ENCODE data around the gene ADGRG6. TPM values are rescaled to one million over a fixed set of nuclear protein-coding genes. Genes with fewer than 3 reads are reported as not detected.

Gene ADGRG6
- total RNA-seq, 1 experiment from 2014 or later: 0.49 TPM

DNA sequence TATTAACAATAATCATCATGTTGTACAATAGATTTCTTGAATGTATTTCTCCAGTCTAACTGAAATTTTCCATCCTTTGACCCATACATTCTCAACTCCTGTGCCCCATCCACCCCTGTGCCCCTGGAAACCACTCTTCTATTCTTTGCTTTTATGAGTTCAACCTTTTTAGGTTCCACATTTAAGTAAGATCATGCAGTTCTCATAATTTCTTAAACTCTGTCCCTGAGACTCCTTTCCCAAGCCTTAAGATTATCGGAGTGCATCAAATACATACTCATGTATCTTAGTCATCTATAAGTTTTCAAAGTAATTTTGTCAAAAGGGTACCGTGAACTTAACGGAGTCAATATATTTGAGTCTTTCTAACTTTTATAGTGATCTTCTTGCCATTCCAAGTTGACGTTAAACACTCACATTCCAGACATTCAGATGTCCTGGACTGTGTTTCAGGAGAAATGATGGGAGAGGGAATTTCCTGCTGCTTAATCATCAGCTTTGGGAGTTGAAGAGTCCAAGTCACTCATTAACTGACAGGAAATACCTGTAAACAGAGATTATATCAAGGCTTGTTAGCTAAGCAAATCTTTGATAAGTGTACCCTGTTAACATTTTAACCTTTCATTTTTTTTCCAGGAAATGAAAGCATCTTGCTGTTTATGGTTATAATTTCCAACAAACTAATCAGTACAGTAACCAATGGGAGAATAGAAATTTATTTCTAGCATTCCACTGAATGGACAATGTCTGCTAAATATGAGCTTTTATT lies 73.3 kb downstream of the ADGRG6 start:
- no peaks in the 10 kb centered on the region for H3K9me3 ChIP-seq (ENCODE audit: low read depth, low read length, poor library complexity, severe bottlenecking)
- no peaks in the 10 kb centered on the region for H3K36me3 ChIP-seq (ENCODE audit: insufficient read depth, low read length, poor library complexity, severe bottlenecking)
- BruUV-seq (replicated peaks): no TSS peak
- intact Hi-C loops (cut with micrococcal nuclease; ENCODE audit: unreplicated experiment): no loop called here
- peaks cover 33% of the 10 kb centered on the region for H3K4me1 ChIP-seq (ENCODE audit: insufficient read depth, low read length, poor library complexity, severe bottlenecking)
- TF ChIP-seq EZH2 (IDR thresholded peaks at IDR 0.05; ENCODE audit: borderline replicate concordance, low read depth, low read length, poor library complexity, severe bottlenecking): no peak
- TF ChIP-seq, protein P1, sequence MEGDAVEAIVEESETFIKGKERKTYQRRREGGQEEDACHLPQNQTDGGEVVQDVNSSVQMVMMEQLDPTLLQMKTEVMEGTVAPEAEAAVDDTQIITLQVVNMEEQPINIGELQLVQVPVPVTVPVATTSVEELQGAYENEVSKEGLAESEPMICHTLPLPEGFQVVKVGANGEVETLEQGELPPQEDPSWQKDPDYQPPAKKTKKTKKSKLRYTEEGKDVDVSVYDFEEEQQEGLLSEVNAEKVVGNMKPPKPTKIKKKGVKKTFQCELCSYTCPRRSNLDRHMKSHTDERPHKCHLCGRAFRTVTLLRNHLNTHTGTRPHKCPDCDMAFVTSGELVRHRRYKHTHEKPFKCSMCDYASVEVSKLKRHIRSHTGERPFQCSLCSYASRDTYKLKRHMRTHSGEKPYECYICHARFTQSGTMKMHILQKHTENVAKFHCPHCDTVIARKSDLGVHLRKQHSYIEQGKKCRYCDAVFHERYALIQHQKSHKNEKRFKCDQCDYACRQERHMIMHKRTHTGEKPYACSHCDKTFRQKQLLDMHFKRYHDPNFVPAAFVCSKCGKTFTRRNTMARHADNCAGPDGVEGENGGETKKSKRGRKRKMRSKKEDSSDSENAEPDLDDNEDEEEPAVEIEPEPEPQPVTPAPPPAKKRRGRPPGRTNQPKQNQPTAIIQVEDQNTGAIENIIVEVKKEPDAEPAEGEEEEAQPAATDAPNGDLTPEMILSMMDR (conservative IDR thresholded peaks at IDR 0.05; ENCODE audit: low read depth, low read length): no peak
- CTCF ChIA-PET: no interaction called here
- H3K4me3 ChIP-seq (ENCODE audit: low read depth, low read length, poor library complexity, severe bottlenecking): no peak overlapping the region
- no peak overlapping the region for H3K27ac ChIP-seq (ENCODE audit: low read depth, low read length, poor library complexity, severe bottlenecking)
- POLR2A ChIA-PET (ENCODE audit: low non-redundant PET): no interaction called here
- peak; percentile 40 for DNase-seq (ENCODE audit: low spot score)
- H3K27me3 ChIP-seq (replicated peaks; ENCODE audit: insufficient read depth, low read depth, low read length, poor library complexity): no peaks in the 10 kb centered on the region

DNA sequence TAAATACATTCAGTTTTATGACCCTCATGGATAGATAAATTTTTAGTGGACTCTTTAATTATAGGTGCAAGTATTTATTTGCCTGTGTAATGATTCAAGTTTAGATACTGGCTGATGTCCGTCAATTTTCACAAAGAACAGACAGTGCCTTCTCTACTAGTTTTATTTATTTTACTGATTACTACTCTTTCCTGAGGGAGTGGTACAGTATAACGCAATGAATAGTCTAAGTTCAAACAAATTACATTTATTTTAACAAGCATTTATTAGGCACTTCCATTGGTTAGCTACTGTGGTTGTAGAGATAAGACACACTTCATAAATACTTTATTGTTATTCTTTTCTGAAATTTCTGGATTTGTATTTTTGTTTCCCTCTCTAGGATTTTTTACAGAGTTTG lies 74.3 kb downstream of the ADGRG6 start:
- H3K27ac ChIP-seq (ENCODE audit: low read depth, low read length, poor library complexity, severe bottlenecking): no peak overlapping the region
- no peaks in the 10 kb centered on the region for H3K27me3 ChIP-seq (replicated peaks; ENCODE audit: insufficient read depth, low read depth, low read length, poor library complexity)
- H3K36me3 ChIP-seq (ENCODE audit: insufficient read depth, low read length, poor library complexity, severe bottlenecking): no peaks in the 10 kb centered on the region
- ChIA-PET POLR2A (ENCODE audit: low non-redundant PET) (no interaction called here), CTCF (no interaction called here)
- no peaks in the 10 kb centered on the region for H3K9me3 ChIP-seq (ENCODE audit: low read depth, low read length, poor library complexity, severe bottlenecking)
- BruUV-seq (replicated peaks): no TSS peak
- intact Hi-C loops (cut with micrococcal nuclease; ENCODE audit: unreplicated experiment): no loop called here
- H3K4me1 ChIP-seq (ENCODE audit: insufficient read depth, low read length, poor library complexity, severe bottlenecking): peaks cover 33% of the 10 kb centered on the region
- TF ChIP-seq, protein P1 (conservative IDR thresholded peaks at IDR 0.05; ENCODE audit: low read depth, low read length): no peak
- no peak for TF ChIP-seq EZH2 (IDR thresholded peaks at IDR 0.05; ENCODE audit: borderline replicate concordance, low read depth, low read length, poor library complexity, severe bottlenecking)
- no peak overlapping the region for H3K4me3 ChIP-seq (ENCODE audit: low read depth, low read length, poor library complexity, severe bottlenecking)
- DNase-seq (ENCODE audit: low spot score): no peak

DNA sequence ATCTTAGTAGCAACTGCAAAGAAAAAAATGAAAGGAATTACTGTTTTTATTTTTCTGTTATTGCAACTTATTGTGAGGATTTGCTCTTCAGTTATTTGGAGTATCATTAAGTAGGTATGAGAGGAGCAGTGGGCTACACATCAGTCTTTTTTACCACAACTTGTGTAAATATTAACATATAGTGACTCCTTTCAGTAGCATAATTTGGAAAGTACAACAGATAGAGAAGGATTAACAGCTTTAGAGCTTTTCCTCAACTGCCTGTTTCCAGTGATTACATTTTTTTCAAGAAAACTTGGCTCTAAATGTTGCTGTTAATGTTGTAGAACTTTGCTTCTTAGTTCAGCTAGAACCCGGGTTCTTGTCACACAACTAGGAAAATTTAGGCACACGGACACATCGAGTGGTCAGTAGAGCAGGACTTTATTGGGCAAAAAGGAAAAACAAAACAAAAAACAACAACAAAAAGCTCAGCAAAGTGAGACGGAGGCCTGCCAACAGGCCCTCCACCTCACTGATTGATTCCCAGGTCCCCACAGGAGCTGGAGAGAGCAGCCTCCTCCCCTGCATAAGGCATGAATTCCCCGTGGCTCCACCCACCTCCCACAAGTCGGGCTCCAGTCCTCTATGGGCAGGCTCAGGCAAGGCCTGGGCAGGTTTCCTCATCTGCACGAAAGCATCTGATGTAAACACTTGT lies 75.1 kb downstream of the ADGRG6 start:
- H3K36me3 ChIP-seq (ENCODE audit: insufficient read depth, low read length, poor library complexity, severe bottlenecking): no peaks in the 10 kb centered on the region
- DNase-seq (ENCODE audit: low spot score): peak; percentile 65
- ChIA-PET CTCF (no interaction called here), POLR2A (ENCODE audit: low non-redundant PET) (no interaction called here)
- TF ChIP-seq, protein P1 (conservative IDR thresholded peaks at IDR 0.05; ENCODE audit: low read depth, low read length): no peak
- no peak for TF ChIP-seq EZH2 (IDR thresholded peaks at IDR 0.05; ENCODE audit: borderline replicate concordance, low read depth, low read length, poor library complexity, severe bottlenecking)
- no peaks in the 10 kb centered on the region for H3K27me3 ChIP-seq (replicated peaks; ENCODE audit: insufficient read depth, low read depth, low read length, poor library complexity)
- H3K27ac ChIP-seq (ENCODE audit: low read depth, low read length, poor library complexity, severe bottlenecking): peak overlapping the region; percentile 77
- no peak overlapping the region for H3K4me3 ChIP-seq (ENCODE audit: low read depth, low read length, poor library complexity, severe bottlenecking)
- no TSS peak for BruUV-seq (replicated peaks)
- peaks cover 35% of the 10 kb centered on the region for H3K4me1 ChIP-seq (ENCODE audit: insufficient read depth, low read length, poor library complexity, severe bottlenecking)
- H3K9me3 ChIP-seq (ENCODE audit: low read depth, low read length, poor library complexity, severe bottlenecking): no peaks in the 10 kb centered on the region
- intact Hi-C loops (cut with micrococcal nuclease; ENCODE audit: unreplicated experiment): no loop called here

Data from A673 (cell line).